HCT116 (cell line): ENCODE data around the gene SMTNL2. TPM values are rescaled to one million over a fixed set of nuclear protein-coding genes. Genes with fewer than 3 reads are reported as not detected.

Experiments used
- ATAC-seq: fragments of 200-7000 bp; cut with Tn5 transposase; 2 replicates; pipeline ENCODE4 v1.9.1; 2020; ENCODE audit warnings: mild to moderate bottlenecking, moderate library complexity
- BruUV-seq: library from RNA; stranded (reverse); fragments of 400-500 nt; replicated peaks from 2 replicates; lab custom pipeline; 2021; lab: Mats Ljungman, UMichigan
- CTCF ChIA-PET: fragments of 300-600 bp; sonication (Branson Sonifier 250); formaldehyde crosslinking; loops from one replicate; lab custom pipeline; 2021; ENCODE audit warnings: antibody characterized with exemption; lab: Charles Lee
- POLR2A ChIA-PET: fragments of 300-600, 350-600 bp; sonication (Branson Sonifier 250); formaldehyde crosslinking; loops from one replicate; lab custom pipeline; 2021; ENCODE audit warnings: antibody characterized with exemption; lab: Charles Lee
- RAD21 ChIA-PET, 2 experiments: fragments of 300-600 bp; sonication (Branson Sonifier 250); formaldehyde crosslinking; loops; one replicate each; lab custom pipeline; 2023; ENCODE audit warnings: low total read pairs in 2 of 2; ENCODE audit not compliant: uncharacterized antibody in 2 of 2, unreplicated experiment in 2 of 2, low non-redundant PET in 1 of 2; lab: Charles Lee
- DNase-seq: peaks from one replicate; pipeline ENCODE4 v3.0.0-alpha.2; 2010; ENCODE audit warnings: low read depth, low spot score
- H2AFZ ChIP-seq: fragments of 200-600 bp; shearing (Covaris generic), sonication (generic); 2 replicates; pipeline ENCODE4 v1.6.1; 2017; ENCODE audit warnings: low read depth, mixed run types, mixed read lengths, antibody characterized with exemption, low read length; ENCODE audit not compliant: poor library complexity, severe bottlenecking
- H3K27ac ChIP-seq: 2 replicates; pipeline ENCODE4 v1.5.1; 2012; ENCODE audit warnings: low read depth, low read length
- H3K27me3 ChIP-seq: fragments of 200-600 bp; sonication (generic); 2 replicates; pipeline ENCODE4 v1.6.1; 2016; ENCODE audit warnings: mixed run types, low read length, mixed read lengths; ENCODE audit not compliant: insufficient read depth
- H3K36me3 ChIP-seq, 2 experiments: fragments of 200-500 bp in 1 of 2; fragments of 200-600 bp in 1 of 2; sonication (Bioruptor generic) in 1 of 2; sonication (generic) in 1 of 2; 2 replicates each; pipeline versions ENCODE4 v1.5.1 to v1.6.1; 2014 to 2016; ENCODE audit warnings: low read length in 2 of 2, inconsistent platforms in 1 of 2, mixed read lengths in 1 of 2, mixed run types in 1 of 2; ENCODE audit not compliant: insufficient read depth in 2 of 2, control insufficient read depth in 1 of 2
- H3K4me1 ChIP-seq, 2 experiments: fragments of 200-600 bp in 1 of 2; sonication (generic) in 1 of 2; 2 replicates each; pipeline versions ENCODE4 v1.5.1 to v1.6.1; 2012 to 2017; ENCODE audit warnings: low read length in 2 of 2, inconsistent platforms in 1 of 2, mild to moderate bottlenecking in 1 of 2, mixed read lengths in 1 of 2, mixed run types in 1 of 2, moderate library complexity in 1 of 2; ENCODE audit not compliant: insufficient read depth in 2 of 2, control insufficient read depth in 1 of 2
- H3K4me2 ChIP-seq: fragments of 200-600 bp; sonication (generic); 2 replicates; pipeline ENCODE4 v1.6.1; 2017; ENCODE audit warnings: mixed run types, low read length, mixed read lengths
- H3K4me3 ChIP-seq, 2 experiments: fragments of 200-600 bp in 1 of 2; sonication (generic) in 1 of 2; replicated peaks in 1 of 2; 2 replicates each; pipeline ENCODE4 v1.5.1; 2011 to 2016; ENCODE audit warnings: low read length in 2 of 2, control low read depth in 1 of 2, low read depth in 1 of 2, mild to moderate bottlenecking in 1 of 2, mixed read lengths in 1 of 2, mixed run types in 1 of 2
- H3K79me2 ChIP-seq: fragments of 200-600 bp; sonication (generic); 2 replicates; pipeline ENCODE4 v1.6.1; 2017; ENCODE audit warnings: mild to moderate bottlenecking, mixed run types, low read length, moderate library complexity, mixed read lengths; ENCODE audit not compliant: insufficient read depth
- H3K9ac ChIP-seq: fragments of 200-600 bp; sonication (generic); 2 replicates; pipeline ENCODE4 v1.6.1; 2016; ENCODE audit warnings: low read length, mixed read lengths
- H3K9me2 ChIP-seq: fragments of 200-600 bp; sonication (generic), shearing (Covaris generic); 2 replicates; pipeline ENCODE4 v1.6.1; 2017; ENCODE audit warnings: mixed run types, mild to moderate bottlenecking, moderate library complexity; ENCODE audit not compliant: insufficient read depth
- H3K9me3 ChIP-seq, 2 experiments: fragments of 200-500 bp in 1 of 2; fragments of 200-600 bp in 1 of 2; sonication (Bioruptor generic) in 1 of 2; sonication (generic) in 1 of 2; 2 replicates each; pipeline ENCODE4 v1.6.1; 2014 to 2017; ENCODE audit warnings: low read length in 2 of 2, mixed read lengths in 2 of 2, inconsistent platforms in 1 of 2, low read depth in 1 of 2, mild to moderate bottlenecking in 1 of 2, mixed run types in 1 of 2, moderate library complexity in 1 of 2; ENCODE audit not compliant: control insufficient read depth in 1 of 2, insufficient read depth in 1 of 2
- H4K20me1 ChIP-seq: fragments of 200-600 bp; sonication (generic), shearing (Covaris generic); 2 replicates; pipeline ENCODE4 v1.6.1; 2017; ENCODE audit warnings: mixed run types, mild to moderate bottlenecking, moderate library complexity; ENCODE audit not compliant: insufficient read depth
- ATF3 ChIP-seq: IDR thresholded peaks from 2 replicates; pipeline ENCODE4 v1.6.1; 2012
- FOSL1 ChIP-seq: IDR thresholded peaks from 2 replicates; pipeline ENCODE4 v1.6.1; 2012; ENCODE audit warnings: low read depth
- POLR2A ChIP-seq: IDR thresholded peaks from 2 replicates; pipeline ENCODE4 v1.7.0; 2011; ENCODE audit warnings: borderline replicate concordance; ENCODE audit not compliant: insufficient read depth, insufficient read length; ENCODE audit errors: extremely low read depth
- POLR2AphosphoS5 ChIP-seq: IDR thresholded peaks from 2 replicates; pipeline ENCODE4 v1.6.1; 2011; ENCODE audit warnings: mild to moderate bottlenecking, low read depth, low read length, moderate library complexity
- RAD21 ChIP-seq: IDR thresholded peaks from 2 replicates; pipeline ENCODE4 v1.6.1; 2012; ENCODE audit warnings: low read depth, mild to moderate bottlenecking
- REST ChIP-seq: IDR thresholded peaks from 2 replicates; pipeline ENCODE4 v1.6.1; 2012; ENCODE audit warnings: low read depth
- SP1 ChIP-seq: IDR thresholded peaks from 2 replicates; pipeline ENCODE4 v1.6.1; 2012; ENCODE audit warnings: low read depth
- ZFX ChIP-seq: fragments of 450-650 bp; IDR thresholded peaks from 2 replicates; pipeline ENCODE4 v1.6.1; 2017
- ZNF274 ChIP-seq: fragments of 200-500 bp; sonication (Bioruptor generic); IDR thresholded peaks from 2 replicates; pipeline ENCODE4 v1.6.1; 2014; ENCODE audit warnings: mild to moderate bottlenecking, low read depth, low read length, inconsistent platforms
- intact Hi-C: fragments of 100-400 bp; cut with micrococcal nuclease; formaldehyde crosslinking; loops from 2 replicates; pipeline ENCODE4 v1.10.0; 2022
- total RNA-seq: library from RNA; stranded (reverse); gene quantifications from one replicate; pipeline ENCODE4 v1.2.1, GENCODE V29; 2021; ENCODE audit not compliant: unreplicated experiment
- TF ChIP-seq, protein P1 (sequence below): IDR thresholded peaks from 2 replicates; pipeline ENCODE4 v1.6.1; 2011; ENCODE audit warnings: mild to moderate bottlenecking, low read length, moderate library complexity; ENCODE audit not compliant: insufficient replicate concordance; ENCODE audit errors: extremely low read depth
- TF ChIP-seq, protein P2 (sequence below), 3 experiments: fragments of 200-600 bp in 1 of 3; sonication (generic) in 1 of 3; IDR thresholded peaks in 2 of 3; conservative IDR thresholded peaks in 1 of 3; 2 replicates each; pipeline ENCODE4 v1.5.1; 2012 to 2017; ENCODE audit warnings: low read depth in 2 of 3, low read length in 2 of 3, antibody characterized with exemption in 1 of 3, borderline replicate concordance in 1 of 3, control low read depth in 1 of 3, mild to moderate bottlenecking in 1 of 3, mixed read lengths in 1 of 3, mixed run types in 1 of 3, moderate library complexity in 1 of 3; ENCODE audit not compliant: insufficient read depth in 1 of 3

Gene SMTNL2
- total RNA-seq, 1 experiment from 2014 or later, result 2.3 TPM

DNA sequence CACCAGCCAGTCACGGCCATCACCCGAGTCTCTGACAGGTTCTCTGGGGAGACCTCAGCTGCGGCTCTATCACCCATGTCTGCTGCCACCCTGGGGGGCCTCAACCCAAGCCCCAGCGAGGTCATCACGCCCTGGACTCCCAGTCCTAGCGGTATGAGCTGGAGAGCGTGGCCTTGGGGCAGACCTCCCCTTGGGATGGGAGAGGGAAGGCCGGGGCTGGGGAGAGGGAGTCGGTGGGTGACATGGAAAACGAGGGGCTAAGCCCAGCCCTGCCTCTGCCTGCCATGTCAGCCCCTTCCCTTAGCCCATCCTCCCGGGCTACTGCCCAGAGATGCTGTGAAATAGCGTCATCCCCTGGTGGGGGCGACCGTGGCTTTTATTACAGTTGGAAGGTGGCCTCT is 8.7 kb downstream of the SMTNL2 start:
- no peaks in the 10 kb centered on the region for H3K9me2 ChIP-seq
- no peaks in the 10 kb centered on the region for H3K9me3 ChIP-seq
- H3K4me1 ChIP-seq, result peaks cover 3 to 9% of the 10 kb centered on the region in 2 experiments
- H2AFZ ChIP-seq, result no peak overlapping the region
- peaks cover 3% of the 10 kb centered on the region; the same call in 1 of the 2 replicates for H3K27me3 ChIP-seq
- no peak overlapping the region for H3K4me3 ChIP-seq
- H4K20me1 ChIP-seq, result no peaks in the 10 kb centered on the region
- H3K9ac ChIP-seq, result no peak overlapping the region
- no peak for DNase-seq
- intact Hi-C loops, result no loop called here
- H3K36me3 ChIP-seq, result no peaks in the 10 kb centered on the region
- RAD21 ChIA-PET, result no interaction called here
- ATAC-seq, result no peak
- CTCF ChIA-PET, result interaction anchor here (1.0 kb wide), 1 partner anchor 26 kb away, joined by 3 read pairs; no protein-coding TSS in a partner anchor
- H3K27ac ChIP-seq, result no peak overlapping the region
- H3K79me2 ChIP-seq, result no peaks in the 10 kb centered on the region
- TF ChIP-seq ZNF274, result no peak
- TF ChIP-seq, protein P1, sequence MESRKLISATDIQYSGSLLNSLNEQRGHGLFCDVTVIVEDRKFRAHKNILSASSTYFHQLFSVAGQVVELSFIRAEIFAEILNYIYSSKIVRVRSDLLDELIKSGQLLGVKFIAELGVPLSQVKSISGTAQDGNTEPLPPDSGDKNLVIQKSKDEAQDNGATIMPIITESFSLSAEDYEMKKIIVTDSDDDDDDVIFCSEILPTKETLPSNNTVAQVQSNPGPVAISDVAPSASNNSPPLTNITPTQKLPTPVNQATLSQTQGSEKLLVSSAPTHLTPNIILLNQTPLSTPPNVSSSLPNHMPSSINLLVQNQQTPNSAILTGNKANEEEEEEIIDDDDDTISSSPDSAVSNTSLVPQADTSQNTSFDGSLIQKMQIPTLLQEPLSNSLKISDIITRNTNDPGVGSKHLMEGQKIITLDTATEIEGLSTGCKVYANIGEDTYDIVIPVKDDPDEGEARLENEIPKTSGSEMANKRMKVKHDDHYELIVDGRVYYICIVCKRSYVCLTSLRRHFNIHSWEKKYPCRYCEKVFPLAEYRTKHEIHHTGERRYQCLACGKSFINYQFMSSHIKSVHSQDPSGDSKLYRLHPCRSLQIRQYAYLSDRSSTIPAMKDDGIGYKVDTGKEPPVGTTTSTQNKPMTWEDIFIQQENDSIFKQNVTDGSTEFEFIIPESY, result no peak
- no peak for TF ChIP-seq SP1
- TF ChIP-seq RAD21, result no peak
- TF ChIP-seq, protein P2, sequence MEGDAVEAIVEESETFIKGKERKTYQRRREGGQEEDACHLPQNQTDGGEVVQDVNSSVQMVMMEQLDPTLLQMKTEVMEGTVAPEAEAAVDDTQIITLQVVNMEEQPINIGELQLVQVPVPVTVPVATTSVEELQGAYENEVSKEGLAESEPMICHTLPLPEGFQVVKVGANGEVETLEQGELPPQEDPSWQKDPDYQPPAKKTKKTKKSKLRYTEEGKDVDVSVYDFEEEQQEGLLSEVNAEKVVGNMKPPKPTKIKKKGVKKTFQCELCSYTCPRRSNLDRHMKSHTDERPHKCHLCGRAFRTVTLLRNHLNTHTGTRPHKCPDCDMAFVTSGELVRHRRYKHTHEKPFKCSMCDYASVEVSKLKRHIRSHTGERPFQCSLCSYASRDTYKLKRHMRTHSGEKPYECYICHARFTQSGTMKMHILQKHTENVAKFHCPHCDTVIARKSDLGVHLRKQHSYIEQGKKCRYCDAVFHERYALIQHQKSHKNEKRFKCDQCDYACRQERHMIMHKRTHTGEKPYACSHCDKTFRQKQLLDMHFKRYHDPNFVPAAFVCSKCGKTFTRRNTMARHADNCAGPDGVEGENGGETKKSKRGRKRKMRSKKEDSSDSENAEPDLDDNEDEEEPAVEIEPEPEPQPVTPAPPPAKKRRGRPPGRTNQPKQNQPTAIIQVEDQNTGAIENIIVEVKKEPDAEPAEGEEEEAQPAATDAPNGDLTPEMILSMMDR (IDR thresholded peaks at IDR 0.05 in 2 of 3, conservative IDR thresholded peaks at IDR 0.05 in 1 of 3; ENCODE audit: borderline replicate concordance in 1 of 3, insufficient read depth in 1 of 3, low read depth in 2 of 3, low read length in 2 of 3), result no peak
- TF ChIP-seq REST, result no peak
- no peak for TF ChIP-seq POLR2AphosphoS5
- TF ChIP-seq ATF3, result no peak
- TF ChIP-seq FOSL1, result no peak
- no peak for TF ChIP-seq ZFX
- no peak for TF ChIP-seq POLR2A
- H3K4me2 ChIP-seq, result no peak overlapping the region
- no TSS peak for BruUV-seq
- POLR2A ChIA-PET, result no interaction called here
